HEK293T (cell line): ENCODE data around the gene VNN1.
"Not testable (repeated sequence)": the region's sequence is repeated elsewhere in the genome, so short reads cannot be mapped to it uniquely, and the experiment has no call there.

ENCODE experiments used
- CTCF ChIA-PET: fragments of 350-600 bp; formaldehyde crosslinking; extraction: SDS; loops from one replicate; lab custom pipeline; 2021; ENCODE audit warnings: antibody characterized with exemption, inconsistent platforms; lab: Yijun Ruan, JAX
- POLR2A ChIA-PET: fragments of 350-600 bp; formaldehyde crosslinking; extraction: SDS; loops from one replicate; lab custom pipeline; 2020; ENCODE audit warnings: antibody characterized with exemption, inconsistent platforms; lab: Yijun Ruan, JAX
- DNase-seq: peaks from one replicate; pipeline ENCODE4 v3.0.0; 2012; ENCODE audit warnings: mixed read lengths; ENCODE audit errors: extremely low spot score
- ARNT ChIP-seq: fragments of 450-650 bp; IDR thresholded peaks from 2 replicates; pipeline ENCODE4 v1.6.1; 2017; ENCODE audit warnings: mild to moderate bottlenecking
- BHLHE40 ChIP-seq: fragments of 450-650 bp; IDR thresholded peaks from 2 replicates; pipeline ENCODE4 v1.6.1; 2016; ENCODE audit warnings: mild to moderate bottlenecking, moderate library complexity, borderline replicate concordance
- CTBP1 ChIP-seq: fragments of 450-650 bp; IDR thresholded peaks from 2 replicates; pipeline ENCODE4 v1.6.1; 2016; ENCODE audit warnings: borderline replicate concordance
- ELF4 ChIP-seq: fragments of 450-650 bp; IDR thresholded peaks from 2 replicates; pipeline ENCODE4 v1.6.1; 2017; ENCODE audit warnings: antibody characterized with exemption
- FOXA1 ChIP-seq: fragments of 450-650 bp; IDR thresholded peaks from 2 replicates; pipeline ENCODE4 v1.6.1; 2016; ENCODE audit warnings: mild to moderate bottlenecking
- FOXK2 ChIP-seq: fragments of 450-650 bp; IDR thresholded peaks from 2 replicates; pipeline ENCODE4 v1.6.1; 2016; ENCODE audit warnings: mild to moderate bottlenecking
- FOXM1 ChIP-seq: fragments of 450-650 bp; IDR thresholded peaks from 2 replicates; pipeline ENCODE4 v1.6.1; 2017; ENCODE audit warnings: mild to moderate bottlenecking, borderline replicate concordance
- HDGF ChIP-seq: fragments of 450-650 bp; IDR thresholded peaks from 2 replicates; pipeline ENCODE4 v1.6.1; 2017; ENCODE audit warnings: antibody characterized with exemption, borderline replicate concordance
- L3MBTL2 ChIP-seq: fragments of 450-650 bp; conservative IDR thresholded peaks from 2 replicates; pipeline ENCODE4 v1.6.1; 2016; ENCODE audit warnings: mild to moderate bottlenecking
- LEF1 ChIP-seq: fragments of 450-650 bp; IDR thresholded peaks from 2 replicates; pipeline ENCODE4 v1.6.1; 2017; ENCODE audit warnings: mild to moderate bottlenecking, borderline replicate concordance
- NFRKB ChIP-seq: fragments of 450-650 bp; IDR thresholded peaks from 2 replicates; pipeline ENCODE4 v1.6.1; 2016; ENCODE audit warnings: mild to moderate bottlenecking, moderate library complexity
- PKNOX1 ChIP-seq: fragments of 450-650 bp; IDR thresholded peaks from 2 replicates; pipeline ENCODE4 v1.6.1; 2016
- SP1 ChIP-seq: fragments of 450-650 bp; IDR thresholded peaks from 2 replicates; pipeline ENCODE4 v1.6.1; 2017
- SUZ12 ChIP-seq: fragments of 450-650 bp; IDR thresholded peaks from 2 replicates; pipeline ENCODE4 v1.6.1; 2016; ENCODE audit warnings: mild to moderate bottlenecking
- TARDBP ChIP-seq: fragments of 450-650 bp; IDR thresholded peaks from 2 replicates; pipeline ENCODE4 v1.6.1; 2016
- ZNF384 ChIP-seq: fragments of 450-650 bp; IDR thresholded peaks from 2 replicates; pipeline ENCODE4 v1.6.1; 2016

The VNN1 gene

DNA sequence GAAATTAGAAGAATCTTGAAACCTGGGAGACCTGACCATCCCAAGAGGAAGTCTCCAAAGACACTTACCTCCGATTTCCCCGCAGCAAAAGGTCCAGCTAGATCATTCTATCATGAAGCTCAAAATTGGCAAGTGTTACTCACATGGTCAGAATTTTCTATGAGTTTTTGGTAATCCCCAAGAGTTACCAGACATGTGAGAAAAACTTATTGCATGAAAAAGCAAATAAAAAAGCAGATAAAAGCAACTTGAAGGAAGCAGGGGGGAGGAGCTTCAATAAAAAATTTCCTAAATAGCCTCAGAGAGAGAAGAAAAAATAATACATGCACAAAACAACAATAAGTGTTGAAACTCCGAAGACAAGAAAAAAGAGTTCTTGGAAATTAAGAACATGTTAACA is 27.3 kb downstream of the VNN1 start:
- CTCF ChIA-PET: no interaction called here
- TF ChIP-seq BHLHE40 (no peak), HDGF (no peak), LEF1 (no peak), CTBP1 (no peak), SP1 (no peak), ZNF384 (no peak), FOXA1 (no peak), SUZ12 (no peak), NFRKB (no peak)
- no peak for DNase-seq
- POLR2A ChIA-PET: no interaction called here

GRCh38 chr6:132685009-132685408 is 28.8 kb downstream of the VNN1 start:
- DNase-seq: no peak
- CTCF ChIA-PET: no interaction called here
- POLR2A ChIA-PET: no interaction called here
- no peak for TF ChIP-seq NFRKB
- TF ChIP-seq L3MBTL2: no peak
- TF ChIP-seq ZNF384: no peak
- TF ChIP-seq SP1: no peak
- no peak for TF ChIP-seq SUZ12
- TF ChIP-seq FOXA1: no peak
- no peak for TF ChIP-seq HDGF
- no peak for TF ChIP-seq FOXM1
- no peak for TF ChIP-seq FOXK2
- TF ChIP-seq ARNT: no peak
- no peak for TF ChIP-seq BHLHE40
- no peak for TF ChIP-seq LEF1

GRCh38 chr6:132684272-132684671 is 29.6 kb downstream of the VNN1 start:
- DNase-seq: no peak
- TF ChIP-seq NFRKB: no peak
- TF ChIP-seq LEF1: no peak
- TF ChIP-seq SUZ12: no peak
- ChIA-PET POLR2A (no interaction called here), CTCF (no interaction called here)

DNA sequence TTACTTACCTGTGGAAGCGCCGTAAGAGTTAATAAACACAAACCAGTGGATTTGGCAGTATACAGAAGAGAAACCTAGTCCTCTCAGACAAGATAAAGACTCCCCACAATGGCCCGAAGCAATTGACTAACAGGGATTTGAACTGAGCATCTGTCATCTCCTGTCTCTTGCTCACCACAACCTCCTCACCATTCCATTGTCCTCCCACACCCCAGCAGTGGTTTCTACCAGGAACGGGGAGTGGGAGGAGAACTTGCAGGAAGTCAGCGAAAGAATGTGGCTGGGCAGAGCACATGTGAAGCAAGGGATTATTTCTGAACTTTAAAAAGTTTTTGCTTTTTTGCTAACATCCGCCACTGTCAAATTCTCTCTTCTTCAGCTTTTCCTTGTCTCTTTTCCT is 30.3 kb downstream of the VNN1 start:
- no peak for DNase-seq
- ChIA-PET POLR2A (no interaction called here), CTCF (no interaction called here)
- no peak for TF ChIP-seq LEF1
- no peak for TF ChIP-seq NFRKB
- TF ChIP-seq PKNOX1: no peak
- TF ChIP-seq TARDBP: no peak
- TF ChIP-seq L3MBTL2: no peak

DNA sequence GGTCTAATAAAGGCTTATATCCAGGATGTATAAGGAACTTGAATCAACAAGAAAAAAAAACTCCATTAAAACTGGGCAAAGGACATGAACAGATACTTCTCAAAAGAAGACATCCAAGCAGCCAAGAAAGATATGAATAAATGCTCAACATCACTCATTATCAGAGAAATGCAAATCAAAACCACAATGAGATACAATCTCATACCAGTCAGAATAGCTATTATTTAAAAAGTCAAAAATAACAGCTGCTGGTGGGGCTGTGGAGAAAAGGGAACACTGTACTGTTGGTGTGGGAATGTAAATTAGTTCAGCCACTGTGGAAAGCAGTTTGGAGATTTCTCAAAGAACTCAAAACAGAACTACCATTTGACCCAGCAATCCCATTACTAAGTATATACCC is 34.8 kb downstream of the VNN1 start:
- DNase-seq, CTCF ChIA-PET, POLR2A ChIA-PET: not testable (repeated sequence)

GRCh38 chr6:132675749-132676148 is 38.1 kb downstream of the VNN1 start:
- CTCF ChIA-PET: no interaction called here
- TF ChIP-seq LEF1: no peak
- TF ChIP-seq ELF4: no peak
- TF ChIP-seq FOXM1: no peak
- TF ChIP-seq SP1: no peak
- TF ChIP-seq FOXA1: no peak
- no peak for TF ChIP-seq NFRKB
- TF ChIP-seq ARNT: no peak
- no peak for TF ChIP-seq SUZ12
- TF ChIP-seq FOXK2: no peak
- no peak for TF ChIP-seq BHLHE40
- no peak for TF ChIP-seq ZNF384
- no peak for TF ChIP-seq PKNOX1
- no peak for TF ChIP-seq L3MBTL2
- no peak for TF ChIP-seq HDGF
- TF ChIP-seq TARDBP: no peak
- TF ChIP-seq CTBP1: no peak
- no peak for DNase-seq
- POLR2A ChIA-PET: no interaction called here

DNA sequence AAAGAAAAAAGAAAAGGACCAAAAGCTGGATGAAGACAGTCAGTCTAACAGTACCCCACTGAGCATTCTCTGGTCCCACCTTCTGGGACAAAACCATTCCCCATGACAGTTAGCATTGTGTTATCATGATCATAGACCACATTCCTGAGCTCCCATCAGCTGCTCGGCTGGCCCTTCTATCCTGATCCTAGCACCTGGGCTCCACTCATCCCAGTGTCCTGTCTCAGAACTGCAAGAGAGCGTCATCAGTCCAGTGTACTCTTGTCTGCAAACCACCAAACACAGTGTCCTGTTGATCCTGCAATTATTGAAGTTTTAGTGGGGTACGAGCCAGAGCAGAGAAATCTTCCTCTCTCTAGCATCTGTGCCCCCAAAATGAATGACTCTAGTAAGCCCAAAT is 38.9 kb downstream of the VNN1 start:
- TF ChIP-seq ZNF384 (no peak), PKNOX1 (no peak), LEF1 (no peak), SP1 (no peak), CTBP1 (no peak), ELF4 (no peak), TARDBP (no peak), ARNT (no peak), HDGF (no peak)
- ChIA-PET CTCF (no interaction called here), POLR2A (no interaction called here)
- DNase-seq: no peak
